Astrocyte of the cerebellum (primary cell): Measurements from ENCODE around the gene TMEM42.
"Not testable (repeated sequence)": the region's sequence is repeated elsewhere in the genome, so short reads cannot be mapped to it uniquely, and the experiment has no call there.

Source experiments
- DNase-seq: peaks from one replicate; pipeline ENCODE4 v3.0.0-alpha.2; 2011; ENCODE audit warnings: low read depth
- H3K4me3 ChIP-seq: 2 replicates; pipeline ENCODE4 v1.5.1; 2011; ENCODE audit warnings: mild to moderate bottlenecking, low read depth, low read length, moderate library complexity
- CTCF ChIP-seq: IDR thresholded peaks from 2 replicates; pipeline ENCODE4 v1.5.1; 2012; ENCODE audit warnings: low read length, low read depth, moderate library complexity, mild to moderate bottlenecking; ENCODE audit errors: missing control alignments
- in situ Hi-C: cut with HindIII; loops from 2 replicates; pipeline ENCODE4 v1.10.0; 2017; ENCODE audit warnings: low sequenced_read_pairs

Gene TMEM42

GRCh38 chr3:44861412-44862225, at the start of gene TMEM42:
Gene TMEM42 (plus strand): TSS chr3:44861912. CDS start chr3:44861925, 13 bp downstream.
- peak; percentile 70 for DNase-seq

GRCh38 chr3:44814751-44815150, 47.0 kb upstream of the TMEM42 start:
- DNase-seq: no peak
- no peak overlapping the region for H3K4me3 ChIP-seq
- in situ Hi-C loops: loop anchor here (5.0 kb wide), 1 partner anchor 68 kb away; no protein-coding TSS in a partner anchor
- no peak for TF ChIP-seq CTCF

More at GRCh38 chr3:44861412-44862225, at the start of gene TMEM42:
- in situ Hi-C loops: no loop called here
- H3K4me3 ChIP-seq: peak within 1 kb of the TSS; percentile 64
- TF ChIP-seq CTCF: peak; percentile 42

GRCh38 chr3:44816334-44816733, 45.4 kb upstream of the TMEM42 start:
- in situ Hi-C loops, H3K4me3 ChIP-seq, DNase-seq: not testable (repeated sequence)

- H3K4me3 ChIP-seq, in situ Hi-C loops: not testable (repeated sequence)
Measured at GRCh38 chr3:44821206-44821605, 40.5 kb upstream of the TMEM42 start.

GRCh38 chr3:44825264-44825925, 36.3 kb upstream of the TMEM42 start:
- no peak overlapping the region for H3K4me3 ChIP-seq
- no peak for DNase-seq
- no peak for TF ChIP-seq CTCF
- in situ Hi-C loops: no loop called here

More at GRCh38 chr3:44821206-44821605, 40.5 kb upstream of the TMEM42 start:
- not testable (repeated sequence) for DNase-seq

GRCh38 chr3:44827196-44827595, 34.5 kb upstream of the TMEM42 start:
- no peak for DNase-seq
- TF ChIP-seq CTCF: no peak
- no peak overlapping the region for H3K4me3 ChIP-seq
- in situ Hi-C loops: no loop called here

GRCh38 chr3:44831232-44831631, 30.5 kb upstream of the TMEM42 start:
- TF ChIP-seq CTCF: no peak
- in situ Hi-C loops: no loop called here
- no peak for DNase-seq
- no peak overlapping the region for H3K4me3 ChIP-seq
